Transverse colon (tissue), 4 donors: Measurements from ENCODE around the gene VMO1. TPM values are rescaled to one million over a fixed set of nuclear protein-coding genes. Genes with fewer than 3 reads are reported as not detected.

Experiments used
- DNase-seq: peaks from one replicate; pipeline ENCODE4 v3.0.0-alpha.2; 2019
- H3K27ac ChIP-seq, 4 donors: fragments of 200-600 bp; sonication (generic); 2 replicates each; pipeline ENCODE4 v1.5.1; 2016 to 2018; ENCODE audit warnings: inconsistent platforms in 4 of 4
- H3K27me3 ChIP-seq: fragments of 200-600 bp; sonication (generic); 2 replicates; pipeline ENCODE4 v1.5.1; 2017; ENCODE audit warnings: inconsistent platforms
- H3K36me3 ChIP-seq, 4 donors: fragments of 200-600 bp; sonication (generic); 2 replicates each; pipeline ENCODE4 v1.5.1; 2017 to 2019; ENCODE audit warnings: inconsistent platforms in 4 of 4
- H3K4me1 ChIP-seq, 4 donors: fragments of 200-600 bp; sonication (generic); 2 replicates each; pipeline ENCODE4 v1.5.1; 2017 to 2020; ENCODE audit warnings: inconsistent platforms in 4 of 4
- H3K4me3 ChIP-seq, 4 donors: fragments of 200-600 bp; sonication (generic); 1 replicate in 1 of 4; 2 replicates in 3 of 4; pipeline versions ENCODE4 v1.5.1 to v1.6.1; 2017 to 2019; ENCODE audit warnings: inconsistent platforms in 4 of 4
- H3K9me3 ChIP-seq, 2 donors: fragments of 200-600 bp; sonication (generic); 2 replicates each; pipeline ENCODE4 v1.5.1; 2017 to 2019; ENCODE audit warnings: inconsistent platforms in 2 of 2
- CTCF ChIP-seq, 5 experiments: fragments of 200-600 bp in 3 of 5; fragments of 450-650 bp in 2 of 5; sonication (generic) in 3 of 5; IDR thresholded peaks; 1 replicate in 2 of 5; 2 replicates in 3 of 5; pipeline ENCODE4 v1.5.1; 2016 to 2017; ENCODE audit warnings: antibody characterized with exemption in 5 of 5, inconsistent platforms in 3 of 5, mild to moderate bottlenecking in 2 of 5, moderate library complexity in 1 of 5
- EP300 ChIP-seq: sonication (generic); formaldehyde crosslinking; IDR thresholded peaks from one replicate; pipeline ENCODE4 v1.6.1; 2017; ENCODE audit warnings: antibody characterized with exemption, low read depth
- POLR2A ChIP-seq: fragments of 450-650 bp; IDR thresholded peaks from one replicate; pipeline ENCODE4 v1.6.1; 2016; ENCODE audit warnings: antibody characterized with exemption, mild to moderate bottlenecking, moderate library complexity
- POLR2AphosphoS5 ChIP-seq, 3 donors: sonication (generic); formaldehyde crosslinking; IDR thresholded peaks; one replicate each; pipeline ENCODE4 v1.6.1; 2016; ENCODE audit warnings: antibody characterized with exemption in 3 of 3
- WGBS, 2 donors: methylation state at CpG; one replicate each; pipeline ENCODE4 v1.1.5; 2018; ENCODE audit warnings: low coverage in 1 of 2; 5-methylcytosine and 5-hydroxymethylcytosine counted together
- in situ Hi-C, 4 donors: fragments of 200-750 bp; cut with MboI; loops; one replicate each; pipeline versions ENCODE4 v1.15.0 to v1.15.1; 2017; ENCODE audit warnings: low sequenced_read_pairs in 3 of 4, low pct_ligation_motif_present in 1 of 4, low pct_unique_long_range_greater_than_20kb in 1 of 4
- intact Hi-C: fragments of 100-400 bp; cut with DNase I; formaldehyde crosslinking; loops from one replicate; pipeline ENCODE4 v1.15.1; 2023; ENCODE audit warnings: low total_unique reads
- total RNA-seq, 4 donors: library from RNA; depleted of rRNA; stranded (reverse); fragments of >200 nt; gene quantifications; one replicate each; pipeline ENCODE4 v1.1.0, GENCODE V29; 2016

VMO1 gene
- total RNA-seq, 4 donors from 2014 or later: 0.68 to 5.2 (median 1.9) TPM; not detected in 1

GRCh38 chr17:4808378-4808767 lies 22.2 kb upstream of the VMO1 start:
- WGBS, 2 donors: 43 to 57% methylated on average over 6 of the region's 6 CpGs
- intact Hi-C loops (loop anchor here (5.0 kb wide), 1 partner anchor 79 kb away; no protein-coding TSS in a partner anchor), in situ Hi-C loops (no loop called here)
- H3K9me3 ChIP-seq: no peaks in the 10 kb centered on the region
- DNase-seq: peak; percentile 29
- no peak overlapping the region for H3K27ac ChIP-seq
- no peaks in the 10 kb centered on the region for H3K27me3 ChIP-seq
- H3K4me3 ChIP-seq: no peak overlapping the region
- peaks cover 11 to 20% (median 17%) of the 10 kb centered on the region in 4 donors for H3K4me1 ChIP-seq
- H3K36me3 ChIP-seq: no peaks in the 10 kb centered on the region
- no peak for TF ChIP-seq EP300
- TF ChIP-seq POLR2A: no peak
- no peak for TF ChIP-seq CTCF (IDR thresholded peaks at IDR 0.05)
- TF ChIP-seq POLR2AphosphoS5 (IDR thresholded peaks at IDR 0.05): no peak

GRCh38 chr17:4807605-4808377 lies 21.6 kb upstream of the VMO1 start:
- Histone ChIP-seq H3K4me1 (peaks cover 11 to 20% (median 17%) of the 10 kb centered on the region in 4 donors), H3K36me3 (no peaks in the 10 kb centered on the region), H3K9me3 (no peaks in the 10 kb centered on the region), H3K4me3 (peak overlapping the region; percentile 74 to 98 (median 91)), H3K27me3 (no peaks in the 10 kb centered on the region), H3K27ac (peak overlapping the region; percentile 82 to 93 (median 82))
- intact Hi-C loops: loop anchor here (5.0 kb wide), 1 partner anchor 80 kb away; no protein-coding TSS in a partner anchor
- DNase-seq: peak; percentile 15
- in situ Hi-C loops: no loop called here
- TF ChIP-seq EP300 (no peak), POLR2A (no peak), POLR2AphosphoS5 (IDR thresholded peaks at IDR 0.05) (no peak), CTCF (IDR thresholded peaks at IDR 0.05) (no peak)
- WGBS, 2 donors: 41% methylated on average over 29 of the region's 32 CpGs; no CpG with 5 or more reads in 1 of the 2 donors

DNA sequence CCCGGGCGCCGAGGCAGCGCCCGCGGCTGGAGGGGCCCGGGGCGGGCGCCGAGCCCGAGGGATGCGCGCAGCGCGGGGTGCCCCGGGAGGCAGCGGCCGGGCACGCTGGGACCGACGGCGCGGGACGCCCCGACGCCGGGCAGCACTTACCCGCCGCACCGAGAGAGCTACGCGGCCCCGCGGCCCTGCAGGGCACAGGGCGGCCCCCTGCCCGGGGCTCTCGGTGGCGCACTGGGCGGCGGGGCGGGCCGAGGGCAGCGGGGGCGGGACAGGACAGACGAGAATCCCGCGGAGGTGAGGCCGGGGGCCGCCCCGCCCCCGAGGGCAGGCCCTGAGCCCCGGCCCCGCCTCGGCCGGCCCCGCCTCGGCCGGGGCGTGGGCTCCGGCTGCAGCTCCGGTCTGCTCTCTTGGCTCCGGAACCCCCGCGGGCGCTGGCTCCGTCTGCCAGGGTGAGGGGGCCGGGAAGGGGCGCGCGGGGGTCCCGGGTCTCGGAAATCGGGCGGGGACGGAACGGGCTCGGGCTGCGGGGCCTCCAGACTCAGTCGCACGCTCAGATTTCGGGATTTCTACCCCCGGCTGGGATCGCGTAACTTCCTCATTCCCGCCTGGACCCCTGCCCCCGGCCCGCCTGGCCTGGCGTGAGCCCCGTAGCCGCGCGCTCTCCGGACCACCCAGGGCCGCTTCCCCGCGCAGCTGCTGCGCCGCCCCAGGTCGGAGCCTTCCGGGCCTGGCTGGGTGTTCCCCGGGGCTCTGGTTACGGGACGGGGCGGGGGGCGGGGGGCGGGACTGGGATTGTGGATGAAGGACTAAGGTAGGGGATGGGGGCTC lies 20.8 kb upstream of the VMO1 start, which contains the start of gene PLD2:
PLD2 (plus strand) TSS at position 376 of the 828 bp plus-strand sequence. CDS start 621 bp downstream, outside the sequence.
- H3K27ac ChIP-seq: peak within 1 kb of the TSS; percentile 82 to 93 (median 82)
- peak; percentile 91 for DNase-seq
- TF ChIP-seq POLR2A: no peak
- peak in 2 of 3 donors; percentile 45 to 60 for TF ChIP-seq POLR2AphosphoS5 (IDR thresholded peaks at IDR 0.05)
- peak within 1 kb of the TSS; percentile 74 to 98 (median 91) for H3K4me3 ChIP-seq
- WGBS, 2 donors: 1% methylated on average over 21 of the region's 106 CpGs; no CpG with 5 or more reads in 1 of the 2 donors
- peaks cover 11 to 20% (median 17%) of the 10 kb centered on the region in 4 donors for H3K4me1 ChIP-seq
- in situ Hi-C loops (no loop called here), intact Hi-C loops (loop anchor here (5.0 kb wide), 1 partner anchor 80 kb away; no protein-coding TSS in a partner anchor)
- H3K9me3 ChIP-seq: no peaks in the 10 kb centered on the region
- H3K27me3 ChIP-seq: no peaks in the 10 kb centered on the region
- no peaks in the 10 kb centered on the region for H3K36me3 ChIP-seq

DNA sequence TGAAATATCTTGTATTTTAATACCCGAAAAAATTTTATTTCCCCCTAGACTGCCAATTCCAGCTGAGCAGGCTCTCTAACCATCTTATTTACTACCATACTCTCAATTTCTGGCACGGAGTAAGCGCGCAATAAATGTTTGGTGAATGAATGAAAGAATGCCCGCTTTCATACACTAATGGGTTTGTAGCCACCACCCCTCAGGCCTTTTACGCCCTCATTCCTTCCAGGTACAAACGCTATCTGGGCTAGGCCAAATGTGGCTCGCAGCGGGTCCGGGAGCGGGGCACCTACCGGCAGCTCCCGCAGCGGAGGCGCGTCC lies 20.3 kb upstream of the VMO1 start:
- peak overlapping the region; percentile 30 to 98 (median 91) for H3K4me3 ChIP-seq
- 0 to 1% methylated on average over 5 to 10 of the region's 16 CpGs for WGBS, 2 donors
- DNase-seq: peak; percentile 33
- H3K27ac ChIP-seq: peak overlapping the region; percentile 82 to 93 (median 82)
- H3K9me3 ChIP-seq: no peaks in the 10 kb centered on the region
- no peaks in the 10 kb centered on the region for H3K36me3 ChIP-seq
- H3K4me1 ChIP-seq: peaks cover 11 to 20% (median 17%) of the 10 kb centered on the region in 4 donors
- no peaks in the 10 kb centered on the region for H3K27me3 ChIP-seq
- in situ Hi-C loops: no loop called here
- no peak for TF ChIP-seq EP300
- no peak for TF ChIP-seq CTCF (IDR thresholded peaks at IDR 0.05)
- TF ChIP-seq POLR2AphosphoS5 (IDR thresholded peaks at IDR 0.05): no peak
- TF ChIP-seq POLR2A: no peak
- intact Hi-C loops: loop anchor here (5.0 kb wide), 1 partner anchor 81 kb away; no protein-coding TSS in a partner anchor
